ENCODE measurements around the gene STX8.
"Not testable (repeated sequence)": the region's sequence is repeated elsewhere in the genome, so short reads cannot be mapped to it uniquely, and the experiment has no call there.

The STX8 gene

DNA sequence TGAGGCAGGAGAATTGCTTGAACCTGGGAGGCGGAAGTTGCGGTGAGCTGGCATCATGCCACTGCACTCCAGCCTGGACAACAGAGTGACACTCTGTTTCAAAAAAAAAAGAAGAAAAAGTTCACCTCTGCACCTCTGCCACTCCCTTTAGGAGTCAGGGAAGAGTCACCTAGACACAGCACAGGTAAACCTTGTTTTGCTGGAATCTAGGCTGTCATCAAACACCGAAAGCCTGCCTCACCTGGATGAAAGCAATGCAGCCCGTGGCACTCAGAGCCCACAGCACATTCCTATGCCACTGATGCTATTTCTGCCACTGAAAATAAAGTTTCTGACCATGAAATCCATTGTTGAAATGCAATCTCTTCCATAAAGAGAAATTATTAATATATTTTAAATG, 23.0 kb upstream of the STX8 start:
- DNase-seq (ENCODE audit: low read depth, low spot score): no peak
- POLR2A ChIA-PET: no interaction called here
- CTCF ChIA-PET: interaction anchor here (2.7 kb wide), 1 partner anchor 21 kb away, joined by 7 read pairs; no protein-coding TSS in a partner anchor
- no peak overlapping the region for H3K4me3 ChIP-seq (ENCODE audit: low read depth, low read length)
- TF ChIP-seq, protein P1, sequence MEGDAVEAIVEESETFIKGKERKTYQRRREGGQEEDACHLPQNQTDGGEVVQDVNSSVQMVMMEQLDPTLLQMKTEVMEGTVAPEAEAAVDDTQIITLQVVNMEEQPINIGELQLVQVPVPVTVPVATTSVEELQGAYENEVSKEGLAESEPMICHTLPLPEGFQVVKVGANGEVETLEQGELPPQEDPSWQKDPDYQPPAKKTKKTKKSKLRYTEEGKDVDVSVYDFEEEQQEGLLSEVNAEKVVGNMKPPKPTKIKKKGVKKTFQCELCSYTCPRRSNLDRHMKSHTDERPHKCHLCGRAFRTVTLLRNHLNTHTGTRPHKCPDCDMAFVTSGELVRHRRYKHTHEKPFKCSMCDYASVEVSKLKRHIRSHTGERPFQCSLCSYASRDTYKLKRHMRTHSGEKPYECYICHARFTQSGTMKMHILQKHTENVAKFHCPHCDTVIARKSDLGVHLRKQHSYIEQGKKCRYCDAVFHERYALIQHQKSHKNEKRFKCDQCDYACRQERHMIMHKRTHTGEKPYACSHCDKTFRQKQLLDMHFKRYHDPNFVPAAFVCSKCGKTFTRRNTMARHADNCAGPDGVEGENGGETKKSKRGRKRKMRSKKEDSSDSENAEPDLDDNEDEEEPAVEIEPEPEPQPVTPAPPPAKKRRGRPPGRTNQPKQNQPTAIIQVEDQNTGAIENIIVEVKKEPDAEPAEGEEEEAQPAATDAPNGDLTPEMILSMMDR (IDR thresholded peaks at IDR 0.05; ENCODE audit: insufficient read depth, low read length, missing control alignments): no peak

DNA sequence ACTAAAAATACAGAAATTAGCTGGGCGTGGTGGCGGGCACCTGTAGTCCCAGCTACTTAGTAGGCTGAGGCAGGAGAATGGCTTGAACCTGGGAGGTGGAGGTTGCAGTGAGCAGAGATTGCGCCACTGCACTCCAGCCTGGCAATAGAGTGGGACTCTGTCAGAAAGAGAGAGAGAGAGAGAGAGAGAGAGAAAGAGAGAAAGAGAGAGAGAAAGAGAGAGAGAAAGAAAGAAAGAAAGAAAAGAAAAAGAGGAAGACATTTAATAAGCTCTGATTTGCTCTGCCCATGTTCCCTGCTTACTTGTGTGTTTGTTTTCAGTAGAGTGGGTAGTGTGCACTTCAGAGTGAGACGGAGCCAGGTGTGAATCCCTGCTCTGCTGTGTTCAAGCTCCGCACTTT, 22.0 kb upstream of the STX8 start:
- H3K4me3 ChIP-seq (ENCODE audit: low read depth, low read length); POLR2A ChIA-PET; DNase-seq (ENCODE audit: low read depth, low spot score): not testable (repeated sequence)
- CTCF ChIA-PET: interaction anchor here (2.7 kb wide), 1 partner anchor 20 kb away, joined by 7 read pairs; no protein-coding TSS in a partner anchor

DNA sequence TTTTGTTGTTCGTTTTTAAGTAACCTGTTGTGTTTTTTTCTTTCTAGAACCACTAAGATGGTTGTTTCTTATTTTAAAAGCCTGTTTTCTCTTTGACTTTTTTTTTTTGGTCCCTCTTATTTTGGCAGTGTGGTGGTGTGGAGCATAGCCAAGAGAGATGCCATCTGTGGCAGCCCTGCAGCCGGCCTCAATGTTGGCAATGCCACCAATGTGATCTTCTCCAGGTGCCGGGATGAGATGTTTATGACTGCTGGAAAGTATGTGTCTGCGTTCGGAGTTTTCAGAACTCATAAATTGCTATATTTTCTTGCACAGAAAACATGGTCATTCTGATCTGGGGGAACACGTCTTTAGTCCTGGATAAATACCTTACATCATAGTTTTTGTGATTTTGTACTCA, 18.4 kb upstream of the STX8 start:
- no peak for DNase-seq (ENCODE audit: low read depth, low spot score)
- POLR2A ChIA-PET: no interaction called here
- TF ChIP-seq, protein P1 (IDR thresholded peaks at IDR 0.05; ENCODE audit: insufficient read depth, low read length, missing control alignments): no peak
- CTCF ChIA-PET: no interaction called here
- H3K4me3 ChIP-seq (ENCODE audit: low read depth, low read length): no peak overlapping the region

DNA sequence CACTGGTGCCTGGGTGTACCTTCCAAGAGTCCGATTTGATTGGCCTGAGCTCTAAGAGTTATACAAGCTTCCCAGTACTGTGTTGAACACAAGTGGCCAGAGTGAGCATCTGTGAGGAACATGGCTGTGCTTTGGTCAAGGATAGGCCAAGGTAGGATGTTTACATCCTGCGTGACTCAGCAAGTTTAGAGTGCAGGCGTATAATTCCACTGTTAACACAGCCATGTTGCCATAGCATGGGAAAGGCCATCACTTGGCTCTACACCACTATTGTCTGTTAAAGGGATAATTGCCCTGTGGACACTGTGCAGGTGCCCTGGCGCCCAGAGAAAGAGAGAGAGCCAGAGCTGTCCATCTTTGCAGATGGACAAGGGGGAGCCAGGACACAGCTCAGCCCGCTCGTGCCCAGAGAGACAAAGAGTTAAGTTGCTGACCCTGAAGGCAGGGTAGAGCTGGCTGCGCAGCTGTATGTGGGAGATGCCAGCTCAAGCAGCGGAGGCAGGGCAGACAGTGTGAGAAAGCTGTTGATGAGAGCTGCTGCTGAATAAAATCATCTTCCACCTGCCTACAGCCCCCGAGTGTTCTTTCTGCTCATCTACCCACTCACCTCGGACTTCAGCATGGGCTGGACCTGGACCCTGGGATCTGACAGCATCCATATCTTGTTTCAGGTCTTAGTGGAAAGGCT, 12.5 kb upstream of the STX8 start:
- DNase-seq (ENCODE audit: low read depth, low spot score): no peak
- ChIA-PET CTCF (interaction anchor here (1.3 kb wide), 1 partner anchor 11 kb away, joined by 3 read pairs; no protein-coding TSS in a partner anchor), POLR2A (no interaction called here)
- TF ChIP-seq, protein P1 (IDR thresholded peaks at IDR 0.05; ENCODE audit: insufficient read depth, low read length, missing control alignments): no peak
- H3K4me3 ChIP-seq (ENCODE audit: low read depth, low read length): no peak overlapping the region

DNA sequence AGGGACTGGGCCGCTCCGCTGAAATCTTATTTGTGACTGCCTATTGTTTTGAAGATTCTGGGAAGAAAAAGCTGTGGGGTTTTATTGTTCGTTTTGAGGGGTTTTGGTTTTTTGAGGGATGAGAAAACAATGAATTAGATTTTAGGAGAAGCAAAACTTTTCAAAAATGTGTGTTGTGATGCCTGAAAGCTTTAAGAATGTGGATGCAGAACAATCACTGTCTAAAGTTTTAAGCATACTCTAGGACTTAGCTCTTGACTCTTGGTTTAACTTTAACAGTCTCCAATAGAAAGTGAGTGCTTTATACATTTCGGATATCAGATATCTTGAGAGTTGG, 1.7 kb upstream of the STX8 start:
- TF ChIP-seq, protein P1 (IDR thresholded peaks at IDR 0.05; ENCODE audit: insufficient read depth, low read length, missing control alignments): no peak
- ChIA-PET POLR2A (interaction anchor here (0.5 kb wide), 1 partner anchor 291 kb away, joined by 3 read pairs; no protein-coding TSS in a partner anchor), CTCF (interaction anchor here (0.8 to 3.6 kb wide), 21 partner anchors 8 to 655 kb away, joined by 3 to 34 read pairs (median 3); no protein-coding TSS in a partner anchor)
- no peak overlapping the region; the same call in 1 of the 2 replicates for H3K4me3 ChIP-seq (ENCODE audit: low read depth, low read length)
- DNase-seq (ENCODE audit: low read depth, low spot score): no peak

DNA sequence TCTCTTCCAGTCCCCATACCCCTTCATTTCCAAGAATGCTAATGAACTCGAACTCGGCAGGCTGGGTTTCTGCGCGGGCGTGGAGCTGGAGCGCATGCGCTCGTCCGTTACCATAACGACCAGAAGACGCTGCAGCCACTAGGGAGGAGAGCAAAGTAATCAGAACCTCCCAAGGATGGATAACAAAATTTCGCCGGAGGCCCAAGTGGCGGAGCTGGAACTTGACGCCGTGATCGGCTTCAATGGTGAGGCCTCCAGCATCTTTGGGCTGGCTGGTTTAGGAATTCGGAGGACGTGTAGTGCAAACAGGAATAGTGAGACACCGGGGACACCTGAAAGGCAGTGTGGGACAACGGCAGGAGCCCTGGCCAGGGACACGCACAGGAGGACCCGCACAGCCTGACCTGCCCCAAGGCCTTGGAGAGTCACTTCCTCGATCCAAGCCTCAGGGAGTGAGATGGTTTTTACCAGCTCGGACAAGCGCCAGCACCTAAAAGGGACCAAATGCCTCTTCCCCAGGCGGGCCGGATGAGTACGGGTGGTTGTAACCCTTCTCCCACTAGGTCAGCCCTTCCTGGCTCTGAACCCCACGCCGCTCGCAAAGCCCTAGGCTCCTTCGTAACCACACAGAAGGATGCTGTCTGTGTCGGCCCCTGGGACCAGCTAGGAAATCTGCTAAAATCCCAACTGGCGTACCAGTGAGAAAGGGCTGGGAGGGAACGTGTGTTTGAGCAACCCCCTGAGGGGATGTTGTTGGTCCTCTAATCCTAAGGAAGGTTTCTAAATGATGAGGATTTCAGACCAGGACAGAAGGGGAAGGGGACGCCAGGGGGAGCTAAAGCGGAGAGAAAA, 1.1 kb upstream of the STX8 start, which contains the start of gene CFAP52:
TSS of gene CFAP52 (plus strand) at position 122 of the 852 bp plus-strand sequence. CDS start at position 176, 54 bp downstream.
- no peak for DNase-seq (ENCODE audit: low read depth, low spot score)
- TF ChIP-seq, protein P1 (IDR thresholded peaks at IDR 0.05; ENCODE audit: insufficient read depth, low read length, missing control alignments): peak; percentile 79
- CTCF ChIA-PET: interaction anchor here (0.8 to 3.6 kb wide), 23 partner anchors 8 to 655 kb away, joined by 3 to 34 read pairs (median 3); no protein-coding TSS in a partner anchor
- POLR2A ChIA-PET: interaction anchor here (0.5 kb wide), 1 partner anchor 291 kb away, joined by 3 read pairs; no protein-coding TSS in a partner anchor
- peak within 1 kb of the TSS; percentile 81 for H3K4me3 ChIP-seq (ENCODE audit: low read depth, low read length)

Data from AG04449 (cell line).